Aorta (tissue), 5 donors: ENCODE data around the gene TMEM222. TPM values are rescaled to one million over a fixed set of nuclear protein-coding genes. Genes with fewer than 3 reads are reported as not detected.
"Not testable (repeated sequence)": the region's sequence is repeated elsewhere in the genome, so short reads cannot be mapped to it uniquely, and the experiment has no call there.

ENCODE experiments used
- ATAC-seq: fragments of 200-7000 bp; cut with Tn5 transposase; one replicate; pipeline ENCODE4 v1.9.1; 2022; ENCODE audit warnings: moderate library complexity; ENCODE audit not compliant: low FRiP score
- DNase-seq, 2 donors: peaks; one replicate each; pipeline ENCODE4 v3.0.0-alpha.2; 2020
- H3K27ac ChIP-seq, 2 donors: one replicate each; pipeline ENCODE4 v1.5.1; 2013; ENCODE audit warnings: low read length in 2 of 2, mild to moderate bottlenecking in 2 of 2, moderate library complexity in 2 of 2, control low read depth in 1 of 2, inconsistent platforms in 1 of 2, low read depth in 1 of 2
- H3K27me3 ChIP-seq, 2 donors: one replicate each; pipeline ENCODE4 v1.6.1; 2013; ENCODE audit warnings: control low read depth in 1 of 2, low read length in 1 of 2, mild to moderate bottlenecking in 1 of 2, moderate library complexity in 1 of 2; ENCODE audit not compliant: insufficient read depth in 2 of 2, control insufficient read depth in 1 of 2
- H3K36me3 ChIP-seq, 2 donors: one replicate each; pipeline ENCODE4 v1.6.1; 2013; ENCODE audit warnings: control low read depth in 1 of 2, low read length in 1 of 2, mild to moderate bottlenecking in 1 of 2; ENCODE audit not compliant: insufficient read depth in 2 of 2, control insufficient read depth in 1 of 2
- H3K4me1 ChIP-seq, 2 donors: one replicate each; pipeline ENCODE4 v1.6.1; 2013; ENCODE audit warnings: low read length in 2 of 2, control low read depth in 1 of 2, mild to moderate bottlenecking in 1 of 2, moderate library complexity in 1 of 2; ENCODE audit not compliant: insufficient read depth in 2 of 2, control insufficient read depth in 1 of 2
- H3K4me3 ChIP-seq, 2 donors: one replicate each; pipeline ENCODE4 v1.5.1; 2013; ENCODE audit warnings: low read length in 2 of 2, control low read depth in 1 of 2, mild to moderate bottlenecking in 1 of 2
- H3K9me3 ChIP-seq: one replicate; pipeline ENCODE4 v1.6.1; 2013; ENCODE audit warnings: mild to moderate bottlenecking, low read length; ENCODE audit not compliant: control insufficient read depth
- WGBS, 2 donors: extraction: QIAGEN DNeasy Blood & Tissue Kit; methylation state at CpG; one replicate each; pipeline ENCODE4 v1.1.7; 2013; 5-methylcytosine and 5-hydroxymethylcytosine counted together
- intact Hi-C, 2 donors: fragments of 100-400 bp; cut with DNase I; formaldehyde crosslinking; loops; one replicate each; pipeline versions ENCODE4 v1.14.2 to v1.15.0; 2022
- polyA plus RNA-seq, 2 donors: library from polyadenylated mRNA; stranded (reverse); fragments of 200-250 nt; gene quantifications; one replicate each; pipeline ENCODE4 v1.2.3, GENCODE V29; 2013
- total RNA-seq, 2 donors: library from RNA; stranded (reverse); fragmentation: NEBNext Ultra II Directional; extraction: Animal tissue kit (Norgen Biotek cat#: 25700); gene quantifications; one replicate each; pipeline ENCODE4 v1.2.1, GENCODE V29; 2021
- donor health status: healthy with polysubstance abuse.
- donor health status: Bipolar disorder and iron deficiency.
- donor health status: DM: no; HTN: no; CAD: no.
- donor health status: DM: no; HTN: no; CAD: no.
- donor health status: DM: yes; HTN: yes; CAD: no.

Gene TMEM222
- total and polyA plus RNA-seq, 4 donors, result 19.9 to 49.1 (median 29.9) TPM

GRCh38 chr1:27383661-27384060 lies 61.7 kb downstream of the TMEM222 start:
- Histone ChIP-seq H3K36me3 (no peaks in the 10 kb centered on the region), H3K4me1 (no peaks in the 10 kb centered on the region), H3K9me3 (no peaks in the 10 kb centered on the region), H3K27me3 (no peaks in the 10 kb centered on the region), H3K4me3 (no peak overlapping the region), H3K27ac (no peak overlapping the region)
- intact Hi-C loops, result no loop called here
- WGBS, 2 donors, result 94% methylated on average over 13 of the region's 13 CpGs
- ATAC-seq (no peak), DNase-seq (no peak)

- H3K27ac ChIP-seq, H3K4me1 ChIP-seq, H3K4me3 ChIP-seq, DNase-seq, H3K9me3 ChIP-seq, H3K36me3 ChIP-seq, H3K27me3 ChIP-seq, intact Hi-C loops, ATAC-seq: not testable (repeated sequence)
- WGBS, 2 donors, result 96 to 100% methylated on average over 3 of the region's 3 CpGs
These were observed 62.8 kb downstream of the TMEM222 start for GRCh38 chr1:27384797-27385196.

Other genes starting within 250 kb of the TMEM222 start
- 10 to 100 TPM; 17.6 to 24.9 TPM for gene SLC9A1, start 167.0 kb upstream of the TMEM222 start, total RNA-seq
- gene SLC9A1, start 167.0 kb upstream of the TMEM222 start, polyA plus RNA-seq, result 10 to 100 TPM in 1 of 2 donors, 1 to 10 TPM in 1; 4.5 to 10.1 TPM
- gene WDTC1, start 87.5 kb upstream of the TMEM222 start, total RNA-seq, result 10 to 100 TPM; 34.0 to 38.5 TPM
- gene WDTC1, start 87.5 kb upstream of the TMEM222 start, polyA plus RNA-seq, result 10 to 100 TPM; 12.8 to 19.3 TPM
- 1 to 10 TPM; 1.8 to 3.7 TPM for gene SYTL1, start 19.9 kb downstream of the TMEM222 start, total RNA-seq
- gene SYTL1, start 19.9 kb downstream of the TMEM222 start, polyA plus RNA-seq, result 1 to 10 TPM in 1 of 2 donors, under 1 TPM in 1; 0.75 to 1.2 TPM
- gene MAP3K6, start 44.8 kb downstream of the TMEM222 start, total RNA-seq, result 10 to 100 TPM; 84.8 to 90.3 TPM
- 100 to 1,000 TPM in 1 of 2 donors, 10 to 100 TPM in 1; 11.5 to 164 TPM for gene MAP3K6, start 44.8 kb downstream of the TMEM222 start, polyA plus RNA-seq
- 10 to 100 TPM in 1 of 2 donors, 1 to 10 TPM in 1; 2.7 to 11.5 TPM for gene FCN3, start 52.7 kb downstream of the TMEM222 start, total RNA-seq
- gene FCN3, start 52.7 kb downstream of the TMEM222 start, polyA plus RNA-seq, result under 1 TPM; 0.15 to 0.50 TPM
- not detected for gene CD164L2, start 61.2 kb downstream of the TMEM222 start, total RNA-seq
- not detected for gene CD164L2, start 61.2 kb downstream of the TMEM222 start, polyA plus RNA-seq
- gene GPR3, start 70.5 kb downstream of the TMEM222 start, total RNA-seq, result under 1 TPM; 0.68 to 0.93 TPM
- gene GPR3, start 70.5 kb downstream of the TMEM222 start, polyA plus RNA-seq, result under 1 TPM in 1 of 2 donors, not detected in 1; 0.20 TPM
- gene WASF2, start 168.0 kb downstream of the TMEM222 start, total RNA-seq, result 100 to 1,000 TPM; 155 to 164 TPM
- gene WASF2, start 168.0 kb downstream of the TMEM222 start, polyA plus RNA-seq, result 10 to 100 TPM; 27.2 to 47.4 TPM